MM.1S (cell line): ENCODE data around the gene EOMES.

Experiments
- DNase-seq: peaks from one replicate; pipeline ENCODE4 v3.0.0-alpha.2; 2015
- H2AFZ ChIP-seq: fragments of 300-600 bp; sonication (generic); 2 replicates; pipeline ENCODE4 v1.6.0; 2016; ENCODE audit warnings: antibody characterized with exemption, low read length
- H3F3A ChIP-seq: fragments of 300-600 bp; sonication (generic); 2 replicates; pipeline ENCODE4 v1.6.1; 2016; ENCODE audit warnings: mild to moderate bottlenecking, antibody characterized with exemption, low read length, moderate library complexity, mixed read lengths; ENCODE audit not compliant: insufficient read depth
- H3K27ac ChIP-seq: fragments of 300-600 bp; sonication (generic); 2 replicates; pipeline ENCODE4 v1.5.1; 2016; ENCODE audit warnings: mild to moderate bottlenecking, low read length
- H3K27me3 ChIP-seq: fragments of 300-600 bp; sonication (generic); replicated peaks from 2 replicates; pipeline ENCODE4 v1.6.0; 2016; ENCODE audit warnings: low read length; ENCODE audit not compliant: insufficient read depth
- H3K36me3 ChIP-seq: fragments of 300-600 bp; sonication (generic); replicated peaks from 2 replicates; pipeline ENCODE4 v1.6.1; 2016; ENCODE audit warnings: mild to moderate bottlenecking, low read length, mixed read lengths; ENCODE audit not compliant: insufficient read depth
- H3K4me1 ChIP-seq: fragments of 300-600 bp; sonication (generic); 2 replicates; pipeline ENCODE4 v1.6.1; 2016; ENCODE audit warnings: low read length, mixed read lengths
- H3K4me2 ChIP-seq: fragments of 300-600 bp; sonication (generic); 2 replicates; pipeline ENCODE4 v1.6.0; 2016; ENCODE audit warnings: low read depth, low read length
- H3K4me3 ChIP-seq: fragments of 300-600 bp; sonication (generic); 2 replicates; pipeline ENCODE4 v1.5.1; 2016; ENCODE audit warnings: low read length, mixed read lengths
- H3K79me2 ChIP-seq: fragments of 300-600 bp; sonication (generic); 2 replicates; pipeline ENCODE4 v1.6.1; 2016; ENCODE audit warnings: mixed run types, low read length, mixed read lengths
- H3K9ac ChIP-seq: fragments of 300-600 bp; sonication (generic); 2 replicates; pipeline ENCODE4 v1.6.1; 2016; ENCODE audit warnings: low read length, mixed read lengths
- H3K9me2 ChIP-seq: fragments of 300-600 bp; sonication (generic); replicated peaks from 2 replicates; pipeline ENCODE4 v1.6.1; 2016; ENCODE audit warnings: mild to moderate bottlenecking, low read length, mixed read lengths; ENCODE audit not compliant: insufficient read depth
- H3K9me3 ChIP-seq: fragments of 300-600 bp; sonication (generic); replicated peaks from 2 replicates; pipeline ENCODE4 v1.6.1; 2016; ENCODE audit warnings: mild to moderate bottlenecking, low read length, mixed read lengths; ENCODE audit not compliant: insufficient read depth
- H4K20me1 ChIP-seq: fragments of 300-600 bp; sonication (generic); 2 replicates; pipeline ENCODE4 v1.6.1; 2016; ENCODE audit warnings: mild to moderate bottlenecking, low read length, moderate library complexity, mixed read lengths; ENCODE audit not compliant: insufficient read depth
- CTCF ChIP-seq: fragments of 300-600 bp; sonication (generic); IDR thresholded peaks from 2 replicates; pipeline ENCODE4 v1.5.1; 2016; ENCODE audit warnings: antibody characterized with exemption, low read length, mixed read lengths
- EZH2 ChIP-seq: fragments of 300-600 bp; sonication (generic); optimal IDR thresholded peaks from 2 replicates; pipeline ENCODE3; 2017; ENCODE audit warnings: low read depth, mild to moderate bottlenecking, antibody characterized with exemption, low read length, mixed read lengths
- EZH2phosphoT487 ChIP-seq: fragments of 300-600 bp; sonication (generic); IDR thresholded peaks from 2 replicates; pipeline ENCODE4 v1.6.1; 2018; ENCODE audit warnings: antibody characterized with exemption, low read length

EOMES gene

DNA sequence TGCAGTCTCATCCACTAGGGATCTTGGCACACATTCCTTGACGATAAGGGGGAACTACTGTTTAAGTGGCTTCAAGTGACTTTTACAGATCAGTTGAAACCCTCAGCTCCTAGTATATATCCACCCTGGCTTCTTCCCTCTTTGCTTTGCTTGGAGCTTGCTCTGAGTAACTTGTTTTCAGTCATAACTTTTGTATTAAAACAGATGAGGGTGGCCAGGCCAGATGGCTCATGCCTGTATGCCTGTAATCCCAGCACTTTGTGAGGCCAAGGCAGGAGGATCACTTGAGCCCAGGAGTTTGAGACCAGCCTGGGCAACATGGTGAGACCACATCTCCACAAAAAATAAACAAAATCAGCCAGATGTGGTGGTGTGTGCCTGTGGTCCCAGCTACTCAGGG is 42.4 kb downstream of the EOMES start:
- no peak overlapping the region for H3K9ac ChIP-seq
- H3F3A ChIP-seq: no peaks in the 10 kb centered on the region
- H3K36me3 ChIP-seq: no peaks in the 10 kb centered on the region
- H3K79me2 ChIP-seq: no peaks in the 10 kb centered on the region
- no peaks in the 10 kb centered on the region for H3K27me3 ChIP-seq
- H2AFZ ChIP-seq: no peak overlapping the region
- no peaks in the 10 kb centered on the region for H3K9me3 ChIP-seq
- H3K4me3 ChIP-seq: no peak overlapping the region
- no peaks in the 10 kb centered on the region for H3K9me2 ChIP-seq
- no peak overlapping the region for H3K27ac ChIP-seq
- no peak overlapping the region for H3K4me2 ChIP-seq
- no peak for DNase-seq
- TF ChIP-seq CTCF (no peak), EZH2phosphoT487 (no peak), EZH2 (no peak)
- no peaks in the 10 kb centered on the region for H4K20me1 ChIP-seq
- no peaks in the 10 kb centered on the region for H3K4me1 ChIP-seq

DNA sequence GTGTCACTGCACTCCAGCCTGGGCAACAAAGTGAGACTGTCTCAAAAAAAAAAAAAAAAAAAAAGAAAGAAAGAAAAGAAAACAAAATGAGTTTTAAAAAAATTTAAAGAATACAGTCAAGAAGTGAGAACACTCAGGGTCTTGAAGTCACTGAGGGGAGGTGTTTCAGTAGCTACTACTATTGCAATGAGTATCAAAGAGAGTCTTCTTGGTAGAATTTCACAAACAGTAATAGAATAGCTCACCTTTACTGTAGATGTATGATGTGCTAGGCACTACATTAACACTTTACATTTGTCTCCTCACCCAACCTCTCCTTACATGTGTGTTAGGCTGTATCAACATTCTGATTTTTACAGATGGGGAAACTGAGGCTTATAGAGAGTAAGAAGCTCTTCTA is 43.9 kb downstream of the EOMES start:
- no peaks in the 10 kb centered on the region for H3K9me2 ChIP-seq
- H3K79me2 ChIP-seq: no peaks in the 10 kb centered on the region
- no peaks in the 10 kb centered on the region for H3K9me3 ChIP-seq
- H3F3A ChIP-seq: no peaks in the 10 kb centered on the region
- no peak overlapping the region for H3K27ac ChIP-seq
- no peaks in the 10 kb centered on the region for H3K27me3 ChIP-seq
- H4K20me1 ChIP-seq: no peaks in the 10 kb centered on the region
- no peak overlapping the region for H3K4me2 ChIP-seq
- DNase-seq: no peak
- H3K36me3 ChIP-seq: no peaks in the 10 kb centered on the region
- no peak overlapping the region for H3K4me3 ChIP-seq
- H3K4me1 ChIP-seq: no peaks in the 10 kb centered on the region
- no peak overlapping the region for H2AFZ ChIP-seq
- no peak for TF ChIP-seq EZH2
- no peak for TF ChIP-seq CTCF
- TF ChIP-seq EZH2phosphoT487: no peak
- no peak overlapping the region for H3K9ac ChIP-seq

GRCh38 chr3:27677565-27677964 is 44.6 kb downstream of the EOMES start:
- no peak overlapping the region for H3K4me2 ChIP-seq
- H3K9me2 ChIP-seq: no peaks in the 10 kb centered on the region
- H4K20me1 ChIP-seq: no peaks in the 10 kb centered on the region
- no peak overlapping the region for H3K9ac ChIP-seq
- no peak overlapping the region for H3K4me3 ChIP-seq
- DNase-seq: no peak
- H3F3A ChIP-seq: no peaks in the 10 kb centered on the region
- no peaks in the 10 kb centered on the region for H3K9me3 ChIP-seq
- H2AFZ ChIP-seq: no peak overlapping the region
- H3K79me2 ChIP-seq: no peaks in the 10 kb centered on the region
- no peak for TF ChIP-seq CTCF
- no peak for TF ChIP-seq EZH2
- no peak for TF ChIP-seq EZH2phosphoT487
- H3K27ac ChIP-seq: no peak overlapping the region
- H3K4me1 ChIP-seq: no peaks in the 10 kb centered on the region
- H3K36me3 ChIP-seq: no peaks in the 10 kb centered on the region
- no peaks in the 10 kb centered on the region for H3K27me3 ChIP-seq

GRCh38 chr3:27675287-27675686 is 46.8 kb downstream of the EOMES start:
- H3K36me3 ChIP-seq: no peaks in the 10 kb centered on the region
- H4K20me1 ChIP-seq: no peaks in the 10 kb centered on the region
- no peak overlapping the region for H3K4me3 ChIP-seq
- H3K27ac ChIP-seq: no peak overlapping the region
- H2AFZ ChIP-seq: no peak overlapping the region
- no peaks in the 10 kb centered on the region for H3K9me3 ChIP-seq
- H3K9me2 ChIP-seq: no peaks in the 10 kb centered on the region
- no peaks in the 10 kb centered on the region for H3K4me1 ChIP-seq
- DNase-seq: no peak
- TF ChIP-seq EZH2phosphoT487 (no peak), EZH2 (no peak), CTCF (no peak)
- no peak overlapping the region for H3K9ac ChIP-seq
- no peaks in the 10 kb centered on the region for H3F3A ChIP-seq
- H3K79me2 ChIP-seq: no peaks in the 10 kb centered on the region
- H3K4me2 ChIP-seq: no peak overlapping the region
- no peaks in the 10 kb centered on the region for H3K27me3 ChIP-seq
